IMR-90 (cell line): ENCODE data around the gene ATG5.

Source experiments
- BHLHE40 ChIP-seq: fragments of 150-350 bp; IDR thresholded peaks from 2 replicates; pipeline ENCODE4 v1.6.1; 2016; ENCODE audit warnings: mild to moderate bottlenecking, low read depth, low read length
- CEBPB ChIP-seq: IDR thresholded peaks from 2 replicates; pipeline ENCODE4 v1.6.1; 2012; ENCODE audit warnings: low read depth, low read length, improper control_type of control experiment
- CTCF ChIP-seq: conservative IDR thresholded peaks from 2 replicates; pipeline ENCODE4 v1.5.1; 2012; ENCODE audit warnings: mild to moderate bottlenecking, low read depth, low read length, improper control_type of control experiment
- MXI1 ChIP-seq: IDR thresholded peaks from 2 replicates; pipeline ENCODE4 v1.6.1; 2012; ENCODE audit warnings: low read depth, mild to moderate bottlenecking, low read length, moderate library complexity, borderline replicate concordance
- POLR2A ChIP-seq: IDR thresholded peaks from 2 replicates; pipeline ENCODE4 v1.6.1; 2012; ENCODE audit warnings: mild to moderate bottlenecking, low read depth, low read length

- no peak for TF ChIP-seq CTCF
- no peak for TF ChIP-seq BHLHE40
- TF ChIP-seq MXI1 = no peak
- no peak for TF ChIP-seq CEBPB
- no peak for TF ChIP-seq POLR2A
Observed at GRCh38 chr6:106145144-106145543, 180.4 kb downstream of the ATG5 start.
